Chondrocyte (in vitro differentiated cells): ENCODE results near the gene C6orf141. TPM values are rescaled to one million over a fixed set of nuclear protein-coding genes. Genes with fewer than 3 reads are reported as not detected.

Experiments used
- DNase-seq: peaks from one replicate; pipeline ENCODE4 v3.0.0; 2021; ENCODE audit warnings: mixed read lengths, low spot score
- H3K27ac Mint-ChIP-seq: one replicate; pipeline ENCODE4 v1.8.0; 2021; ENCODE audit warnings: mild to moderate bottlenecking, moderate library complexity, mixed read lengths; ENCODE audit not compliant: unreplicated experiment
- H3K27me3 Mint-ChIP-seq: 2 replicates; pipeline ENCODE4 v1.8.0; 2021; ENCODE audit warnings: low read depth, mixed read lengths
- H3K36me3 Mint-ChIP-seq: 2 replicates; pipeline ENCODE4 v1.8.0; 2021; ENCODE audit warnings: low read depth, mixed read lengths
- H3K4me1 Mint-ChIP-seq: 2 replicates; pipeline ENCODE4 v1.8.0; 2021; ENCODE audit warnings: low read depth, mild to moderate bottlenecking, mixed read lengths
- H3K4me3 Mint-ChIP-seq: one replicate; pipeline ENCODE4 v1.8.0; 2021; ENCODE audit warnings: mild to moderate bottlenecking, moderate library complexity, mixed read lengths; ENCODE audit not compliant: unreplicated experiment
- H3K9me3 Mint-ChIP-seq: 2 replicates; pipeline ENCODE4 v1.8.0; 2021; ENCODE audit warnings: low read depth, mixed read lengths
- total RNA-seq: library from RNA; stranded (reverse); gene quantifications from 3 replicates; pipeline ENCODE4 v1.2.1, GENCODE V29; 2021
- TF ChIP-seq, protein P1 (sequence below): fragments of 200-600 bp; sonication (generic); IDR thresholded peaks from 2 replicates; pipeline ENCODE4 v1.5.0; 2021; ENCODE audit warnings: antibody characterized with exemption, mild to moderate bottlenecking, moderate library complexity

C6orf141 gene
- total RNA-seq, 1 donor from 2014 or later: not detected

DNA sequence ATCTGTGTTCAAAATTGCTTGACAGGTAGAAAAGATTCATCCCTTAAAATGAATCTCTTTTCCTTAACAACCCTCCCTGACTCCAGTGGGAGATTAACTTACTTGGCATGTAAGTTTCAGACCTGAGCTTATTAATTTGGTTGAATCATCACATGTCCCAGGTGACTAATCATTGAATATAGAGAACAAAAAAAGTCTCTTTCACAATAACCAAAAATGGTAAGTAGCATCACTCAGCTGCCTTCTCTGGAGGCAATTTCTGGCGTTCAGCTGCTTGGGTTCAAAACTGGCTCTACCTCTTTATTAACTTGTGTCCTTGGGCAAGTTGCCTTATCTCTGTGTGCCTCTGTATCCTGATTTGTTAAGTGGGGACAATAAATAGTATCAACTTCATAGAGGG is 2.9 kb downstream of the C6orf141 start:
- Mint-ChIP-seq H3K9me3 (no peaks in the 10 kb centered on the region), H3K36me3 (no peaks in the 10 kb centered on the region), H3K4me3 (no peak overlapping the region), H3K27me3 (peaks cover 33% of the 10 kb centered on the region), H3K4me1 (peaks cover 18% of the 10 kb centered on the region), H3K27ac (no peak overlapping the region)
- TF ChIP-seq, protein P1, sequence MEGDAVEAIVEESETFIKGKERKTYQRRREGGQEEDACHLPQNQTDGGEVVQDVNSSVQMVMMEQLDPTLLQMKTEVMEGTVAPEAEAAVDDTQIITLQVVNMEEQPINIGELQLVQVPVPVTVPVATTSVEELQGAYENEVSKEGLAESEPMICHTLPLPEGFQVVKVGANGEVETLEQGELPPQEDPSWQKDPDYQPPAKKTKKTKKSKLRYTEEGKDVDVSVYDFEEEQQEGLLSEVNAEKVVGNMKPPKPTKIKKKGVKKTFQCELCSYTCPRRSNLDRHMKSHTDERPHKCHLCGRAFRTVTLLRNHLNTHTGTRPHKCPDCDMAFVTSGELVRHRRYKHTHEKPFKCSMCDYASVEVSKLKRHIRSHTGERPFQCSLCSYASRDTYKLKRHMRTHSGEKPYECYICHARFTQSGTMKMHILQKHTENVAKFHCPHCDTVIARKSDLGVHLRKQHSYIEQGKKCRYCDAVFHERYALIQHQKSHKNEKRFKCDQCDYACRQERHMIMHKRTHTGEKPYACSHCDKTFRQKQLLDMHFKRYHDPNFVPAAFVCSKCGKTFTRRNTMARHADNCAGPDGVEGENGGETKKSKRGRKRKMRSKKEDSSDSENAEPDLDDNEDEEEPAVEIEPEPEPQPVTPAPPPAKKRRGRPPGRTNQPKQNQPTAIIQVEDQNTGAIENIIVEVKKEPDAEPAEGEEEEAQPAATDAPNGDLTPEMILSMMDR: no peak
- DNase-seq: no peak

DNA sequence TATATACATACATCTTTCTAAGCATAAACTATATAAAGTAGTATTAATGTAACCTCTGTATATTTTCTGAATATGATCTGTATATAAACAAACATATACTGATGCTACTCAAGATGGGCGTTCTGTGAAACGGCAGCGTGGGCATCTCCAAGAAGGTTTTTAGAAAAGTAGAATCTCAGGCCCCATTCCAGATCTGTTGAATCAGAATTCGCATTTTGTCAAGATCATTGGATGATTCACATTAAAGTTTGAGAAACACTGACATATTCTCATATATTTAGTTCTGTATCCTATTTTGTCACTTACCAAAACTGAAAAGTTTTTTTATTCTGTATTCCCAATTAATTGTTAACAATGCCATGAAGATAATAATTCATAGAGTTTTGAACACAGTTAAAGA is 5.5 kb downstream of the C6orf141 start:
- no peak for DNase-seq
- Mint-ChIP-seq H3K9me3 (no peaks in the 10 kb centered on the region), H3K27ac (no peak overlapping the region), H3K36me3 (no peaks in the 10 kb centered on the region), H3K27me3 (peaks cover 15% of the 10 kb centered on the region), H3K4me3 (no peak overlapping the region), H3K4me1 (peaks cover 10% of the 10 kb centered on the region)
- TF ChIP-seq, protein P1: no peak

DNA sequence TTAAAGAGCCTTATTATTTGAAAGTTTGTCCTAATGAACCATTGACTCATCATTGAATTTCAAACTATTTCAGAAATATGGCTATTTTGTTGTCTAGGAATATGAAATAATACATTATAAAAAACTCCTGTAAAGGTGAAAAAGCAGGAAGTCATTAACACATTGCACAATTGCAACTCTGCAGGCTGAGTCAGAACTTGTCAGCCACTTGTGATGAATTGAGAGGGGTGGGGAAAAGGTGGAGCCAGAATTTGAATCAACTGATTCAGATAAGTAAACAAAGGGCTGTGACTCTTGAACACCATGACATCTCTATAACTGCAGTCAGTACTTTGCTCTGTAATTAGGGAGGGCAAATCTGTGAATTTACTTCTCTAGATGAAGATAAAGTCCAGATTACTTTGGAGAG is 6.0 kb downstream of the C6orf141 start:
- Mint-ChIP-seq H3K36me3 (no peaks in the 10 kb centered on the region), H3K4me3 (no peak overlapping the region), H3K4me1 (peaks cover 5% of the 10 kb centered on the region), H3K9me3 (no peaks in the 10 kb centered on the region), H3K27ac (no peak overlapping the region), H3K27me3 (peaks cover 12% of the 10 kb centered on the region)
- TF ChIP-seq, protein P1: no peak
- DNase-seq: no peak

DNA sequence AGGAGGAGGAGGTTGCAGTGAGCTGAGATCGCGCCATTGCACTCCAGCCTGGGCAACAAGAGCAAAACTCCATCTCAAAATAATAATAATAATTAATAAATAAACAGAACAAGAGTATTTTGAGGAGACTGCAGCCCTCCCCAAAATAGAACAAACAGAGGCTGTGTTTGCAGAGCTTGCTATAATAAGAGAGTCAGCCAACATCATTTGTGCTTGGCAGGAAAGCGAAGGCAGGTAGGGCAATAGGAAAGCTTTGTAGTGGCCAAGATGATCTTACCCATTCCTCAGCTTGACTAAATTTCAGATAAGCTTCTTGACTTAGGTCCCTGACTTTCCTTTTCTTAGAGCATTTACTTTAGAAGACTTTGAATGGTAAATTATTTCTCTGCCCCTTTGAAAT is 6.7 kb downstream of the C6orf141 start:
- peaks cover 7% of the 10 kb centered on the region for H3K27me3 Mint-ChIP-seq
- H3K27ac Mint-ChIP-seq: no peak overlapping the region
- no peak for DNase-seq
- H3K9me3 Mint-ChIP-seq: no peaks in the 10 kb centered on the region
- no peaks in the 10 kb centered on the region for H3K36me3 Mint-ChIP-seq
- H3K4me1 Mint-ChIP-seq: no peaks in the 10 kb centered on the region
- TF ChIP-seq, protein P1: no peak
- H3K4me3 Mint-ChIP-seq: no peak overlapping the region

DNA sequence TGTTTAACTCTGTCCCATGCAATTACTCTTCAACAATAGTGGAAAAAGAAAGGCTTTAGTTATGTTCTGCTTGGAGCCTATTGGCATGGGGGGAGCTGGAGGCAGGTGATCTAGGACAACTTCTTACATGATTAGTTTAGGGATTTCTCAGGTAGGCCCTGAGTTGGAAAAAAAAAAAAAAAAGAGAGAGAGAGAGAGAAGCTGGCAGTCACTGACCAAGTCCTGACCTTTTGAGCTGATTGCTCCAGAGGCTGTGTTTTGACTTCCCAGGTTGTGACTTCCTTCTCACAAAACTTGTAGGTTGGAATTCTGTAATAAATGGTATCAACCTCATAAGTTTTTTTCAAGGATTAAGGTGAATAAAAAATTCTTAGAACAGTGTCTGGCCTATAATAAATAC is 7.8 kb downstream of the C6orf141 start:
- Mint-ChIP-seq H3K9me3 (no peaks in the 10 kb centered on the region), H3K4me1 (no peaks in the 10 kb centered on the region), H3K36me3 (no peaks in the 10 kb centered on the region), H3K27ac (no peak overlapping the region), H3K27me3 (peaks cover 3% of the 10 kb centered on the region), H3K4me3 (no peak overlapping the region)
- DNase-seq: no peak
- TF ChIP-seq, protein P1: no peak
